PC-9 (cell line): ENCODE results near the gene BRCA1.

Experiments used
- CTCF ChIP-seq: fragments of 200-600 bp; sonication (generic); conservative IDR thresholded peaks from 2 replicates; pipeline ENCODE4 v1.6.1; 2017; ENCODE audit warnings: mixed run types, antibody characterized with exemption, mild to moderate bottlenecking, moderate library complexity
- EZH2 ChIP-seq: fragments of 200-600 bp; sonication (generic); IDR thresholded peaks from 2 replicates; pipeline ENCODE4 v1.8.0; 2017; ENCODE audit warnings: antibody characterized with exemption, low read depth

- no peak for TF ChIP-seq CTCF
- no peak for TF ChIP-seq EZH2
Measured at GRCh38 chr17:43040655-43041054, 84.5 kb downstream of the BRCA1 start.
